GM12891 (cell line): Measurements from ENCODE around the gene OR4B1. TPM values are rescaled to one million over a fixed set of nuclear protein-coding genes. Genes with fewer than 3 reads are reported as not detected.

Experiments
- DNase-seq: peaks from one replicate; pipeline ENCODE4 v3.0.0; 2011; ENCODE audit warnings: low spot score; ENCODE audit not compliant: insufficient read length
- FAIRE-seq: peaks from 2 replicates; lab custom pipeline; 2011; peaks lifted over from hg19 to GRCh38; lab: Jason Lieb, UNC
- PAX5 ChIP-seq: IDR thresholded peaks from 2 replicates; pipeline ENCODE4 v1.6.1; 2011; ENCODE audit warnings: low read length, moderate library complexity, mild to moderate bottlenecking; ENCODE audit not compliant: insufficient read depth, severe bottlenecking
- POLR2A ChIP-seq: IDR thresholded peaks from 2 replicates; pipeline ENCODE4 v1.6.1; 2011; ENCODE audit warnings: low read depth, low read length, control low read depth
- POLR2AphosphoS5 ChIP-seq: IDR thresholded peaks from 2 replicates; pipeline ENCODE4 v1.6.1; 2011; ENCODE audit warnings: low read depth, low read length, control low read depth
- POU2F2 ChIP-seq: IDR thresholded peaks from 2 replicates; pipeline ENCODE4 v1.6.1; 2011; ENCODE audit warnings: low read depth, mild to moderate bottlenecking, control low read depth, low read length, moderate library complexity
- SPI1 ChIP-seq: IDR thresholded peaks from 2 replicates; pipeline ENCODE4 v1.6.1; 2011; ENCODE audit warnings: low read depth, low read length, control low read depth
- TAF1 ChIP-seq: IDR thresholded peaks from 2 replicates; pipeline ENCODE4 v1.6.1; 2011; ENCODE audit warnings: low read depth, low read length, control low read depth
- polyA plus RNA-seq: library from polyadenylated mRNA; unstranded; fragments of >200 nt; gene quantifications from one replicate; pipeline ENCODE4 v1.2.1, GENCODE V29; 2012; ENCODE audit warnings: low read depth, missing spikeins, inconsistent platforms; ENCODE audit not compliant: missing spikeins

OR4B1 gene, protein sequence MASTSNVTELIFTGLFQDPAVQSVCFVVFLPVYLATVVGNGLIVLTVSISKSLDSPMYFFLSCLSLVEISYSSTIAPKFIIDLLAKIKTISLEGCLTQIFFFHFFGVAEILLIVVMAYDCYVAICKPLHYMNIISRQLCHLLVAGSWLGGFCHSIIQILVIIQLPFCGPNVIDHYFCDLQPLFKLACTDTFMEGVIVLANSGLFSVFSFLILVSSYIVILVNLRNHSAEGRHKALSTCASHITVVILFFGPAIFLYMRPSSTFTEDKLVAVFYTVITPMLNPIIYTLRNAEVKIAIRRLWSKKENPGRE
- polyA plus RNA-seq = not detected

DNA sequence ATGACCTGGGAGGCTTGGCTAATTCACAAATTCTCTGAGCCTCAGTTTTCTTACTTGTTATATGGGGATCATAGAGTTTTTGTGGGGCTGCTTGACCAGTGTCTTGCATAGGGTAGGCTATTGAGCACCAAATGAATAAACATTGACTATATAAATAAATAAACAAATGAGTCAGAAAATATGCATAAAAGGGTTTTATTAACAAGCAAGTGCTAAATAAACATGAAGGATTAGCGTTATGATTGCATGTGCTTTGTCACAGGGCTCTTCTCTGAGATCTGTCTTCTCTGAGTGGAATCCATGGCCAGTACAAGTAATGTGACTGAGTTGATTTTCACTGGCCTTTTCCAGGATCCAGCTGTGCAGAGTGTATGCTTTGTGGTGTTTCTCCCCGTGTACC is at the start of gene OR4B1:
OR4B1 (plus strand) TSS at position 301 of the 400 bp plus-strand sequence; CDS start at position 301, 0 bp downstream.
- DNase-seq (no peak), FAIRE-seq (no peak)
- TF ChIP-seq SPI1 (no peak), POLR2A (no peak), PAX5 (no peak), POLR2AphosphoS5 (no peak), POU2F2 (no peak), TAF1 (no peak)

DNA sequence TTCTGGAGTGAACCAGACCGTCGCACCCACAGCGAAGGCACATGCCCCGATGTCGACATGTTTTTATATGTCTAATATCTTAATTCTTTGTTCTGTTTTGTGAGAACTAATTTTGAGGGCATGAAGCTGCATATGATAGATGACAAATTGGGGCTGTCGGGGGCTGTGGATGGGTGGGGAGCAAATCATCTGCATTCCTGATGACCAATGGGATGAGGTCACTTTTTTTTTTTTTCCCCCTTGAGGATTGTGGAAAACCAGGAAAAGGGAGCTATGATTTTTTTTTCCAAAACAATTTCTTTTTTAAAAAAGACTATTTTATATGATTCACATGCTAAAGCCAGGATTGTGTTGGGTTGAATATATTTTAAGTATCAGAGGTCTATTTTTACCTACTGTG is 49.2 kb upstream of the OR4B1 start:
- no peak for TF ChIP-seq PAX5
- no peak for TF ChIP-seq POLR2AphosphoS5
- no peak for TF ChIP-seq TAF1
- TF ChIP-seq SPI1 = no peak
- no peak for TF ChIP-seq POU2F2
- no peak for TF ChIP-seq POLR2A
- DNase-seq = no peak
- FAIRE-seq = no peak

DNA sequence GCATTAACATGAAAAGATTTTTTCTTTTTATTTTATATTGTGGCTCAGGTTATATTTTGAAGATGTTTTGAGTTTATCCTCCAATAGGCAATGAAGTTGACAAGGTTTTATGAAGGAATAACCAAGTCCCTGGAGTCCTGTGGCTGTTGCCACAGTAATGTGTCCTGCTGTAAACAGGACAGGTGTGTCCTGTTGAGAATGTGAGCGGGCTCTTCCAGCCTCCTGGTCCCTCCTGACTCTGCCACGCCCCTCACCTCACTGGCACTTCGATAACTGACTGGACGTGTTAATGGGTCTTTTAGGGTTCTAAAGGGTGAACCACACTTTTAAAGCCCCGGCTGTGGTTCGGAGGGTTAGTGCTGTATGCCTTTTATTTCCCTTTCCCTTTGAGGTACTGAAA is 47.8 kb upstream of the OR4B1 start:
- DNase-seq = no peak
- no peak for TF ChIP-seq SPI1
- TF ChIP-seq POLR2AphosphoS5 = no peak
- TF ChIP-seq PAX5 = no peak
- no peak for TF ChIP-seq POU2F2
- TF ChIP-seq POLR2A = no peak
- no peak for TF ChIP-seq TAF1
- no peak for FAIRE-seq

GRCh38 chr11:48169259-48169658 is 47.4 kb upstream of the OR4B1 start:
- DNase-seq = no peak
- FAIRE-seq = no peak
- TF ChIP-seq POLR2A = no peak
- no peak for TF ChIP-seq SPI1
- no peak for TF ChIP-seq POU2F2
- no peak for TF ChIP-seq TAF1
- TF ChIP-seq POLR2AphosphoS5 = no peak

GRCh38 chr11:48169717-48170116 is 46.9 kb upstream of the OR4B1 start:
- TF ChIP-seq POLR2AphosphoS5 = no peak
- TF ChIP-seq PAX5 = no peak
- no peak for TF ChIP-seq SPI1
- TF ChIP-seq POLR2A = no peak
- no peak for TF ChIP-seq TAF1
- TF ChIP-seq POU2F2 = no peak
- DNase-seq (no peak), FAIRE-seq (no peak)

DNA sequence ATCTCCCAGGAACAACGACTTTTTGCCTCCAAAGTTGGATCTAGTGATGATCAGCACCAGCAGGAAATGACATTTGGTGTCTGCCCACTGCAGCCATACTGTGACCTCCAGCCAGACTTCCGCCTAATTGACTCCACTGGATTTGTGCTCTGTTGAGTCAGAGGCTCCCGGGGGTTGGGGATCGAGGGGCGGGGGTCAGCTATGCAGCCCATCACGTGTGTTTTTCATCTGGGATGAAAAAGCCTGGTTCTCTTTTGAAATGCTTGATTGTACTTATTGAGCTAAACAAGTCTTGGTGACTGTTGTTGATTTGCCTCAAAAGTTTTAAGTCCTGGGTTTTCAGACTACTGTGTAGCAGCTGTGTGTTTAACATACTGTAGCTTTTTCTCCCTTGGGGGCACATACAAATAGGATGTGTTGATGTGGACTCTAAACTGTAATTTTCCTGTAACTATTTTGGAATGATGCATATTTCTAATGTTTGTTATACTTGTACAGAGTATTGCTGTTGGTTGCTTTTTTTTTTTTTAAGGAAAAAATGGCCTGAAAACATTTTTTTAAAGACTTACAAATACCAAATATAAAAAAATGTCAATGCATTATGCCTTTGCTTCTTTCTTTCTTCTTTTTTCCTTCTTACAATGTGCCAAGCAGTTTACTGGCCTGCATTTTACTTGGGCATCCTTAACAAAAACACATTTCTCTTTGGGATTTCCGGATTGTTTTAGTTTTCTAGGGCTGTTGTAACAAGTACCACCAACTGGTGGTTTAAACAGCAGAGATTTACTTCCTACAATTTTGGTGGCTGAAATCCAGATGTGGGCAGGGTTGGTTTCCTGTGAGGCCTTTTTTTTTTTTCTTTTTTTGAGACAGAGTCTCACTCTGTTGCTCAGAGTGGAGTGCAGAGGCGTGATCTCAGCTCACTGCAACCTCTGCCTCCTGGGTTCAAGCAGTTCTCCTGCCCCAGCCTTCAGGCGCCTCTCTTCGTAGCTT is 46.1 kb upstream of the OR4B1 start:
- FAIRE-seq (no peak), DNase-seq (no peak)
- TF ChIP-seq TAF1 (no peak), PAX5 (no peak), POU2F2 (no peak), SPI1 (no peak), POLR2A (no peak), POLR2AphosphoS5 (no peak)

DNA sequence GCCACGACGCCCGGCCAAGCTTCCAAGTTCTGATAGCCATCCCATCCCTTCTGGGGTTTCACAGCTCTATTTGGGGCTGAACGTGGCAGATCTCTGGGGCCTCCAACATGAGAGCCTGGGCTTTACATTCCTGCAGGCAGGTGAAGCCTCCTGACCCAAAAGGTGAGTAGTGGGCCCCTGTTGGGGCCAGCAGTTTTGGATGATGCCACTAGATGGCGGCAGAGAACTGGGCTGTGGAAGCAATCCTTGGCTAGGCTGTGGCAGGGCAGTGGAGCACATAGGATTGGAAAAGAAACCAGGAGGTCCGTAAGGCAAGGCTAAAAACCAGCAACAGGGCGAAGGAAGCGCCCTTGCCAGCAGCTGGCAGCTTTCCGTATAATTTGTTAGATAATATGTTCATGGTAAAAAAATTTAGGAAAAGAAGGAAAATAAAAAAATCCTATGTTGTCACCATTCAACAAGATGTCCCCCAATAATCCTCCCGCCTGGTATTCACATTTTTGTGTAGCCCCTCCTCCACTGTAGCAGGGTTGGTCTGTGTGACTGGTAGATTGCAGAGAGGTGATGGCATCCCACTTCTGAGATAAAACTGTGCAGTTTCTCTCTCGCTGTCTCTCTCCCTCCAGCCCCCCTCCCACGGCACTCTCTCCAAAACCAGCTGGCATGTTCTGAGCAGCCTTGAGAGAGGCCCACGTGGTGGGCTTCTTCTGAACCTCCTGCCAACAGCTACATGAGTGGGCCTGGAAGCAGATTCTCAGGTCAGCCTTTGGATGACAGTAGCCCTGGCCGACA is 43.6 kb upstream of the OR4B1 start:
- FAIRE-seq = peak; percentile 76
- no peak for TF ChIP-seq PAX5
- TF ChIP-seq TAF1 = no peak
- no peak for TF ChIP-seq POLR2A
- no peak for TF ChIP-seq SPI1
- no peak for TF ChIP-seq POU2F2
- peak; percentile 43 for DNase-seq

DNA sequence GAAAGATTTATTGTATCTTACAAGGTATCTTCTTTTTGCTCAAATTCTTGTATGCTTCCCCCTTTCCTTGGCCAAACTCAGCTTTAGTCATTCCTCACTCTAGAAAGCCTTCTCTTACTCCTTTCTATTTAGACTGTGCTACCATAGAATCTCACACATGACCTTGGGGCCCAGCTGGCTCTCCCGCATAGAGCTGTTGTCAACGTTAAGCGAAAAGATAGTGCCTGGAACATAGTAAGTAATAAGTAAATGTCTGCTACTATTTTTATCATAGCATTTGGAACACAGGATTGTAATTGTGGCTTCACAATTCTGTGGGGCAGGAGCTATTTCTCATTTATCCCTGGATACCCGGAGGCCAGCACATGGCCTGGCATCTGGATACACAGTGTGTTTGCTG is 38.9 kb upstream of the OR4B1 start:
- DNase-seq = no peak
- no peak for TF ChIP-seq POU2F2
- TF ChIP-seq SPI1 = no peak
- no peak for TF ChIP-seq PAX5
- no peak for TF ChIP-seq POLR2A
- no peak for TF ChIP-seq POLR2AphosphoS5
- no peak for TF ChIP-seq TAF1
- no peak for FAIRE-seq

DNA sequence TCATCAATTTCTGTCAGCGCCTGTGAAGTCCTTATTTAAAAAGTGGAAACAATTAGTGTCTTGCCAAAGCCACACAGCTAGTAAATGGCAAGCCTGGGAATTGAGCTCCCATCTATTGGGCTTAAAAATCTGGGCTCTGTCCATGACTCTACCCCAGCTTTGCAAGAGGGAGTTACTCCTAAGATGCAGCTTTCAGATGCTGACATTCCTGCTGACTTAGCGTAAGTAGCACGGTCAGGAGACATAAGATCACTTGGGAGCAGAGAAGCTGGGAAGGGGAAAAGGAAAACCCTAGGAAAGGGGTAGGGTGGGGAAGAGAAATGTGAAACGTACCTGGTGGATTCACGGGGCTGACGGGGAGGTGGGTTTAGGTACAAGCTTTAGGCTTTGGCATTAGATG is 36.0 kb upstream of the OR4B1 start:
- FAIRE-seq (no peak), DNase-seq (no peak)
- TF ChIP-seq POLR2A = no peak
- TF ChIP-seq SPI1 = no peak
- no peak for TF ChIP-seq PAX5
- TF ChIP-seq TAF1 = no peak
- no peak for TF ChIP-seq POU2F2
- no peak for TF ChIP-seq POLR2AphosphoS5
